ENCODE results near the gene CYP2E1. TPM values are rescaled to one million over a fixed set of nuclear protein-coding genes. Genes with fewer than 3 reads are reported as not detected.

The CYP2E1 gene
- total RNA-seq, 1 experiment from 2014 or later = 1.0 TPM

DNA sequence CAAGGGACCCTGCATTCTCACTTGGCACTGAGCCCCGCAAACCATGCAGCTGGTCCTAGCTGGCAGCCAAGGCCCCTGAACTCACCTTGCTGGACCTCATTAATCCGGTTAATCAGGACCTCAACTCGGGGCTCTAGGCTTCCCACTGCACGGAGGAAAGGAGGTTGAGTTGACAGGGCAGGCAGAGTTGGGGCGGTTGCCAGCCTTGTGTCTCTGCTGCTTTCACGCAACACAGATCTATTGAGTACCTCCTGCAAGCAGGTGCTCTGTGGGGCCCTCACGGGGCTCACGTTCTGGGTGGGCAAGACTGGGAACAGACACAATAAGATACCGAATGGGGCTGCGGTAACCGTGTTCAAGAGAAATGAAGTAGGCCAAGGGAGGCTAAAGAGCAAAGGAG is 32.1 kb downstream of the CYP2E1 start:
- POLR2A ChIA-PET = no interaction called here
- no peak for ATAC-seq
- peaks cover 73% of the 10 kb centered on the region for H3K36me3 Mint-ChIP-seq
- CTCF ChIA-PET = no interaction called here
- DNase-seq (ENCODE audit: low spot score) = no peak
- H3K27ac Mint-ChIP-seq = no peak overlapping the region
- TF ChIP-seq ETV6 (CRISPR knock-in tag; IDR thresholded peaks at IDR 0.05) (no peak), MXD4 (CRISPR knock-in tag; IDR thresholded peaks at IDR 0.05; ENCODE audit: borderline replicate concordance) (no peak)
- peaks cover 93% of the 10 kb centered on the region for H3K9me3 Mint-ChIP-seq
- no peaks in the 10 kb centered on the region for H3K4me1 Mint-ChIP-seq
- H3K4me3 Mint-ChIP-seq = no peak overlapping the region
- peaks cover 13% of the 10 kb centered on the region for H3K27me3 Mint-ChIP-seq (ENCODE audit: low read depth)

DNA sequence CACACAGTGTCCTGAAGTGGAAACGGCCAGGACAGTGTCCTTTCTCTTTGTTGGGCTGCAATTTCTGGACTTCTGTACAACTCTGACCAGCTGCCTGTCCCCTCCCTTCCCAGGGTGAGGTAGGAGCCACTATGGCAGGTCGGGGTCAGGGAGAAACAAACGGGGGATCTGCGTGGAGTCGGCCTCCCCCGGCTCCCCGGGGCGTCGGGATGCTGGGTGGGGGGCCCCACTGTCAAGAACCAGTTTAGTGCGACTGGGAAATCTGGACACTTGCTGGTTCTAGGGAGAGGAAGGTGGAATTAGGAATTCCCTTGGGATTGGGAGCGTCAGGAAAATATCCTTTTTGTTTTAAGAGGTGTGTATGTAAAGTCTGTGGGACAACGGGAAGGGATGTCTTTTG is 37.7 kb downstream of the CYP2E1 start:
- no peak for DNase-seq (ENCODE audit: low spot score)
- peaks cover 42% of the 10 kb centered on the region for H3K36me3 Mint-ChIP-seq
- H3K4me1 Mint-ChIP-seq = no peaks in the 10 kb centered on the region
- no peak overlapping the region for H3K4me3 Mint-ChIP-seq
- POLR2A ChIA-PET = no interaction called here
- ATAC-seq = no peak
- TF ChIP-seq, protein P1, sequence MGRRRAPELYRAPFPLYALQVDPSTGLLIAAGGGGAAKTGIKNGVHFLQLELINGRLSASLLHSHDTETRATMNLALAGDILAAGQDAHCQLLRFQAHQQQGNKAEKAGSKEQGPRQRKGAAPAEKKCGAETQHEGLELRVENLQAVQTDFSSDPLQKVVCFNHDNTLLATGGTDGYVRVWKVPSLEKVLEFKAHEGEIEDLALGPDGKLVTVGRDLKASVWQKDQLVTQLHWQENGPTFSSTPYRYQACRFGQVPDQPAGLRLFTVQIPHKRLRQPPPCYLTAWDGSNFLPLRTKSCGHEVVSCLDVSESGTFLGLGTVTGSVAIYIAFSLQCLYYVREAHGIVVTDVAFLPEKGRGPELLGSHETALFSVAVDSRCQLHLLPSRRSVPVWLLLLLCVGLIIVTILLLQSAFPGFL (CRISPR knock-in tag; IDR thresholded peaks at IDR 0.05; ENCODE audit: borderline replicate concordance) = no peak
- TF ChIP-seq ZNF396 (CRISPR knock-in tag; IDR thresholded peaks at IDR 0.05; ENCODE audit: borderline replicate concordance) = no peak
- no peak for TF ChIP-seq JUN (CRISPR knock-in tag; IDR thresholded peaks at IDR 0.05)
- TF ChIP-seq, protein P2, sequence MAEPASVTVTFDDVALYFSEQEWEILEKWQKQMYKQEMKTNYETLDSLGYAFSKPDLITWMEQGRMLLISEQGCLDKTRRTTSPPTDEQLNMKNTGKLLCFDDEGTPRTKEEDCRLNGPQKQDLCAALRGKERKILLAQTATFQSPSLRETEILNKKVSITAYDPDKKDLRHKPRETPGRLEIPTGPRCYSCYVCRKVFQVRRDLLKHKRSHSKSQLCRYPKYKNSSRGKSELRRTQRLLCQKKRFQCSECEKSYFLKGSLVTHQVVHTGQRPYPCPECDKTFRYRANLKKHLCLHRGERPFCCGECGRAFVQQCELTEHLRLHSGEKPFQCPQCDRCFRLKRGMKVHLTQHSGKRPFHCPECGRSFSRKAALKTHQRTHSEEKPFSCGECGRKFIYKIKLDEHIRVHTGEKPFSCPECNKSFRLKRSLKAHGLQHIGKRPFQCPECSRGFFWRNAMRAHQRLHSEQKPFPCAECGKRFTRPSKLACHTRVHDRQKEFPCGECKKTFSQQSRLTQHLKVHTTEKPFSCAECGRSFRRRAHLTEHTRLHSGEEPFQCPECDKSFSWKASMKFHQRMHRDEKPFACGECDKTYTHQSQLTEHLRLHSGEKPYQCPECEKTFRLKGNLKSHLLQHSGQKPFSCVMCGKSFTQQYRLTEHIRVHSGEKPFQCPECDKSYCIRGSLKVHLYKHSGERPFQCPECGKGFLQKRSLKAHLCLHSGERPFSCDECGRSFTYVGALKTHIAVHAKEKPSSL (CRISPR knock-in tag; conservative IDR thresholded peaks at IDR 0.05) = no peak
- TF ChIP-seq, protein P3, sequence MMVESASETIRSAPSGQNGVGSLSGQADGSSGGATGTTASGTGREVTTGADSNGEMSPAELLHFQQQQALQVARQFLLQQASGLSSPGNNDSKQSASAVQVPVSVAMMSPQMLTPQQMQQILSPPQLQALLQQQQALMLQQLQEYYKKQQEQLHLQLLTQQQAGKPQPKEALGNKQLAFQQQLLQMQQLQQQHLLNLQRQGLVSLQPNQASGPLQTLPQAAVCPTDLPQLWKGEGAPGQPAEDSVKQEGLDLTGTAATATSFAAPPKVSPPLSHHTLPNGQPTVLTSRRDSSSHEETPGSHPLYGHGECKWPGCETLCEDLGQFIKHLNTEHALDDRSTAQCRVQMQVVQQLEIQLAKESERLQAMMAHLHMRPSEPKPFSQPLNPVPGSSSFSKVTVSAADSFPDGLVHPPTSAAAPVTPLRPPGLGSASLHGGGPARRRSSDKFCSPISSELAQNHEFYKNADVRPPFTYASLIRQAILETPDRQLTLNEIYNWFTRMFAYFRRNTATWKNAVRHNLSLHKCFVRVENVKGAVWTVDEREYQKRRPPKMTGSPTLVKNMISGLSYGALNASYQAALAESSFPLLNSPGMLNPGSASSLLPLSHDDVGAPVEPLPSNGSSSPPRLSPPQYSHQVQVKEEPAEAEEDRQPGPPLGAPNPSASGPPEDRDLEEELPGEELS (CRISPR knock-in tag; IDR thresholded peaks at IDR 0.05) = no peak
- TF ChIP-seq NR3C1 (CRISPR knock-in tag; conservative IDR thresholded peaks at IDR 0.05; ENCODE audit: low read depth) = no peak
- TF ChIP-seq FOXK1 (CRISPR knock-in tag; IDR thresholded peaks at IDR 0.05) = no peak
- TF ChIP-seq, protein P4, sequence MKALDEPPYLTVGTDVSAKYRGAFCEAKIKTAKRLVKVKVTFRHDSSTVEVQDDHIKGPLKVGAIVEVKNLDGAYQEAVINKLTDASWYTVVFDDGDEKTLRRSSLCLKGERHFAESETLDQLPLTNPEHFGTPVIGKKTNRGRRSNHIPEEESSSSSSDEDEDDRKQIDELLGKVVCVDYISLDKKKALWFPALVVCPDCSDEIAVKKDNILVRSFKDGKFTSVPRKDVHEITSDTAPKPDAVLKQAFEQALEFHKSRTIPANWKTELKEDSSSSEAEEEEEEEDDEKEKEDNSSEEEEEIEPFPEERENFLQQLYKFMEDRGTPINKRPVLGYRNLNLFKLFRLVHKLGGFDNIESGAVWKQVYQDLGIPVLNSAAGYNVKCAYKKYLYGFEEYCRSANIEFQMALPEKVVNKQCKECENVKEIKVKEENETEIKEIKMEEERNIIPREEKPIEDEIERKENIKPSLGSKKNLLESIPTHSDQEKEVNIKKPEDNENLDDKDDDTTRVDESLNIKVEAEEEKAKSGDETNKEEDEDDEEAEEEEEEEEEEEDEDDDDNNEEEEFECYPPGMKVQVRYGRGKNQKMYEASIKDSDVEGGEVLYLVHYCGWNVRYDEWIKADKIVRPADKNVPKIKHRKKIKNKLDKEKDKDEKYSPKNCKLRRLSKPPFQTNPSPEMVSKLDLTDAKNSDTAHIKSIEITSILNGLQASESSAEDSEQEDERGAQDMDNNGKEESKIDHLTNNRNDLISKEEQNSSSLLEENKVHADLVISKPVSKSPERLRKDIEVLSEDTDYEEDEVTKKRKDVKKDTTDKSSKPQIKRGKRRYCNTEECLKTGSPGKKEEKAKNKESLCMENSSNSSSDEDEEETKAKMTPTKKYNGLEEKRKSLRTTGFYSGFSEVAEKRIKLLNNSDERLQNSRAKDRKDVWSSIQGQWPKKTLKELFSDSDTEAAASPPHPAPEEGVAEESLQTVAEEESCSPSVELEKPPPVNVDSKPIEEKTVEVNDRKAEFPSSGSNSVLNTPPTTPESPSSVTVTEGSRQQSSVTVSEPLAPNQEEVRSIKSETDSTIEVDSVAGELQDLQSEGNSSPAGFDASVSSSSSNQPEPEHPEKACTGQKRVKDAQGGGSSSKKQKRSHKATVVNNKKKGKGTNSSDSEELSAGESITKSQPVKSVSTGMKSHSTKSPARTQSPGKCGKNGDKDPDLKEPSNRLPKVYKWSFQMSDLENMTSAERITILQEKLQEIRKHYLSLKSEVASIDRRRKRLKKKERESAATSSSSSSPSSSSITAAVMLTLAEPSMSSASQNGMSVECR (CRISPR knock-in tag; IDR thresholded peaks at IDR 0.05; ENCODE audit: borderline replicate concordance) = no peak
- TF ChIP-seq, protein P5, sequence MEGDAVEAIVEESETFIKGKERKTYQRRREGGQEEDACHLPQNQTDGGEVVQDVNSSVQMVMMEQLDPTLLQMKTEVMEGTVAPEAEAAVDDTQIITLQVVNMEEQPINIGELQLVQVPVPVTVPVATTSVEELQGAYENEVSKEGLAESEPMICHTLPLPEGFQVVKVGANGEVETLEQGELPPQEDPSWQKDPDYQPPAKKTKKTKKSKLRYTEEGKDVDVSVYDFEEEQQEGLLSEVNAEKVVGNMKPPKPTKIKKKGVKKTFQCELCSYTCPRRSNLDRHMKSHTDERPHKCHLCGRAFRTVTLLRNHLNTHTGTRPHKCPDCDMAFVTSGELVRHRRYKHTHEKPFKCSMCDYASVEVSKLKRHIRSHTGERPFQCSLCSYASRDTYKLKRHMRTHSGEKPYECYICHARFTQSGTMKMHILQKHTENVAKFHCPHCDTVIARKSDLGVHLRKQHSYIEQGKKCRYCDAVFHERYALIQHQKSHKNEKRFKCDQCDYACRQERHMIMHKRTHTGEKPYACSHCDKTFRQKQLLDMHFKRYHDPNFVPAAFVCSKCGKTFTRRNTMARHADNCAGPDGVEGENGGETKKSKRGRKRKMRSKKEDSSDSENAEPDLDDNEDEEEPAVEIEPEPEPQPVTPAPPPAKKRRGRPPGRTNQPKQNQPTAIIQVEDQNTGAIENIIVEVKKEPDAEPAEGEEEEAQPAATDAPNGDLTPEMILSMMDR (IDR thresholded peaks at IDR 0.05) = no peak
- no peak for TF ChIP-seq CBFB (CRISPR knock-in tag; IDR thresholded peaks at IDR 0.05; ENCODE audit: low read depth)
- no peak for TF ChIP-seq NR1H2 (CRISPR knock-in tag; IDR thresholded peaks at IDR 0.05)
- no peak for TF ChIP-seq NFYB (CRISPR knock-in tag; conservative IDR thresholded peaks at IDR 0.05; ENCODE audit: low read depth)
- TF ChIP-seq, protein P6, sequence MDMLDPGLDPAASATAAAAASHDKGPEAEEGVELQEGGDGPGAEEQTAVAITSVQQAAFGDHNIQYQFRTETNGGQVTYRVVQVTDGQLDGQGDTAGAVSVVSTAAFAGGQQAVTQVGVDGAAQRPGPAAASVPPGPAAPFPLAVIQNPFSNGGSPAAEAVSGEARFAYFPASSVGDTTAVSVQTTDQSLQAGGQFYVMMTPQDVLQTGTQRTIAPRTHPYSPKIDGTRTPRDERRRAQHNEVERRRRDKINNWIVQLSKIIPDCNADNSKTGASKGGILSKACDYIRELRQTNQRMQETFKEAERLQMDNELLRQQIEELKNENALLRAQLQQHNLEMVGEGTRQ (CRISPR knock-in tag; IDR thresholded peaks at IDR 0.05) = no peak
- TF ChIP-seq FOXP1 (CRISPR knock-in tag; IDR thresholded peaks at IDR 0.05; ENCODE audit: borderline replicate concordance) = no peak
- no peak for TF ChIP-seq ETV6 (CRISPR knock-in tag; IDR thresholded peaks at IDR 0.05)
- no peak for TF ChIP-seq RORB (CRISPR knock-in tag; IDR thresholded peaks at IDR 0.05)
- TF ChIP-seq GTF2I (CRISPR knock-in tag; conservative IDR thresholded peaks at IDR 0.05) = no peak
- H3K27me3 Mint-ChIP-seq (ENCODE audit: low read depth) = peaks cover 3% of the 10 kb centered on the region
- CTCF ChIA-PET = no interaction called here
- peaks cover 53% of the 10 kb centered on the region for H3K9me3 Mint-ChIP-seq
- no peak overlapping the region for H3K27ac Mint-ChIP-seq

Measured in WTC11 (cell line).